ENCODE results near the gene MATR3. TPM values are rescaled to one million over a fixed set of nuclear protein-coding genes. Genes with fewer than 3 reads are reported as not detected.

The MATR3 gene
- polyA plus RNA-seq, 1 donor (not counting 4 experiments of a cell fraction or from before 2014, with no cell fraction given) = 122 TPM

DNA sequence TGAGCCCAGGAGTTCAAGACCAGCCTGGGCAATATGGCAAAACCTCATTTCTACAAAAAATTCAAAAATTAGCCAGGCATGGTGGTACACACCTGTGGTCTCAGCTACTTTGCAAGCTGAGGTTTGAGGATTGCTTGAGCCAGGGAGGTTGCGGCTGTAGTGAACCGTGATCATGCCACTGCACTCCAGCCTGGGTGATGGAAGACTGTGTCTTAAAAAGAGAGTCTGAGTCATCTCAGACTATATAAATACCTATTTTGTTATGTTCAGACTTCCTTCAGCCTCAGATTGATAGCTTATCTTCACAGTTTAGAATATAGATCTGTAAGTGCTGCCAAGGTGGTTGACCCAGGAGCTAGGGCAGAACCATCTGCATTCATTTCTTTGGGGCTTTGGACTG lies 46.5 kb downstream of the MATR3 start:
- no peak for FAIRE-seq
- H3K9me3 ChIP-seq (ENCODE audit: control insufficient read depth, low read depth, low read length) = no peaks in the 10 kb centered on the region

DNA sequence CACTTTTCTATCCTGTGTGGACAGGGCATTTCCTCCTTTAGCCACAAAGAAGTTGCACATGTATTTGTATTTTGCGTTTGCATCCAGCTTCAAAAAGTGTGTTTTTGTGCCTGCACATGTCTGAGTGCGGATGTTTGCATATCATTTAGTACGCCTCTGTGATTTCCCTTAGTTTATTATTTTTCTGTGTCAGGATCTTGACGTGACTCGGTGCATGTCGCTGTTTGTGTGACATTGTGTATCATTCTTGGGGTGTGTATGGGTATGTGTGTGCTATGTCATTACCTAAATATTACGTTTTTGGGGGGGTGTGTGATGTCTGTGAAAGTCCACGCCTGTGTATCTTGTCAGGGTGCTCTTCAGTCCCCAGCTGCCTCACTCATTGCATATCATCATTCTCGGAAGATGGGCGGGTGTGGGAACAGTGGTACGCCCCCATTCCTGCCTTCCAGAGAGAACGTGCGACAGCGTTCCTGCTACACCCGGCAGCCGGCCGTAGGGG lies 47.7 kb downstream of the MATR3 start:
- dilution Hi-C loops (cut with MboI; ENCODE audit: extremely low pct_ligation_motif_present, low sequenced_read_pairs) = no loop called here
- Histone ChIP-seq H2AFZ (ENCODE audit: control insufficient read depth, low read length) (peak overlapping the region; percentile 82), H3K27ac (ENCODE audit: control insufficient read depth, insufficient read depth, low read length) (peak overlapping the region; percentile 6), H3K36me3 (ENCODE audit: control insufficient read depth in 2 of 2, extremely low read depth in 1 of 2, insufficient read depth in 2 of 2, low read length in 2 of 2) (no peaks in the 10 kb centered on the region), H3K4me1 (ENCODE audit: control insufficient read depth, extremely low read depth, insufficient read depth, low read length) (peaks cover 13% of the 10 kb centered on the region), H3K9me1 (ENCODE audit: control insufficient read depth, extremely low read depth, insufficient read depth, low read length) (no peaks in the 10 kb centered on the region), H3K27me3 (ENCODE audit: control insufficient read depth, extremely low read depth, insufficient read depth, low read length) (no peaks in the 10 kb centered on the region), H3K79me2 (ENCODE audit: control insufficient read depth, insufficient read depth, low read length) (peaks cover 45% of the 10 kb centered on the region), H4K20me1 (ENCODE audit: control insufficient read depth, extremely low read depth, insufficient read depth, low read length) (peaks cover 9% of the 10 kb centered on the region), H3K4me3 (ENCODE audit: control insufficient read depth in 2 of 3, extremely low read depth in 1 of 3, insufficient read depth in 2 of 3, low read depth in 1 of 3, low read length in 3 of 3) (peak overlapping the region; percentile 73 to 95 (median 86)), H3K9me3 (ENCODE audit: control insufficient read depth, low read depth, low read length) (no peaks in the 10 kb centered on the region), H3K4me2 (ENCODE audit: control insufficient read depth, extremely low read depth, insufficient read depth, low read depth, low read length) (peak overlapping the region; percentile 96), H3K9ac (ENCODE audit: control insufficient read depth, extremely low read depth, insufficient read depth, low read length) (peak overlapping the region; percentile 89)
- DNase-seq (ENCODE audit: low read depth, low spot score) (no peak), FAIRE-seq (peak; percentile 32)
- TF ChIP-seq, protein P1, sequence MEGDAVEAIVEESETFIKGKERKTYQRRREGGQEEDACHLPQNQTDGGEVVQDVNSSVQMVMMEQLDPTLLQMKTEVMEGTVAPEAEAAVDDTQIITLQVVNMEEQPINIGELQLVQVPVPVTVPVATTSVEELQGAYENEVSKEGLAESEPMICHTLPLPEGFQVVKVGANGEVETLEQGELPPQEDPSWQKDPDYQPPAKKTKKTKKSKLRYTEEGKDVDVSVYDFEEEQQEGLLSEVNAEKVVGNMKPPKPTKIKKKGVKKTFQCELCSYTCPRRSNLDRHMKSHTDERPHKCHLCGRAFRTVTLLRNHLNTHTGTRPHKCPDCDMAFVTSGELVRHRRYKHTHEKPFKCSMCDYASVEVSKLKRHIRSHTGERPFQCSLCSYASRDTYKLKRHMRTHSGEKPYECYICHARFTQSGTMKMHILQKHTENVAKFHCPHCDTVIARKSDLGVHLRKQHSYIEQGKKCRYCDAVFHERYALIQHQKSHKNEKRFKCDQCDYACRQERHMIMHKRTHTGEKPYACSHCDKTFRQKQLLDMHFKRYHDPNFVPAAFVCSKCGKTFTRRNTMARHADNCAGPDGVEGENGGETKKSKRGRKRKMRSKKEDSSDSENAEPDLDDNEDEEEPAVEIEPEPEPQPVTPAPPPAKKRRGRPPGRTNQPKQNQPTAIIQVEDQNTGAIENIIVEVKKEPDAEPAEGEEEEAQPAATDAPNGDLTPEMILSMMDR (optimal IDR thresholded peaks at IDR 0.05 in 1 of 3, IDR thresholded peaks at IDR 0.05 in 1 of 3, conservative IDR thresholded peaks at IDR 0.05 in 1 of 3; ENCODE audit: extremely low read depth in 1 of 3, insufficient read depth in 2 of 3, low read length in 3 of 3) = no peak
- TF ChIP-seq EZH2 (IDR thresholded peaks at IDR 0.05; ENCODE audit: low read length) = no peak

More for the DNA sequence above, 46.5 kb downstream of the MATR3 start:
- no peaks in the 10 kb centered on the region for H3K27me3 ChIP-seq (ENCODE audit: control insufficient read depth, extremely low read depth, insufficient read depth, low read length)
- H3K9me1 ChIP-seq (ENCODE audit: control insufficient read depth, extremely low read depth, insufficient read depth, low read length) = no peaks in the 10 kb centered on the region
- peaks cover 9% of the 10 kb centered on the region for H4K20me1 ChIP-seq (ENCODE audit: control insufficient read depth, extremely low read depth, insufficient read depth, low read length)
- peaks cover 34% of the 10 kb centered on the region for H3K79me2 ChIP-seq (ENCODE audit: control insufficient read depth, insufficient read depth, low read length)
- no peak overlapping the region for H3K27ac ChIP-seq (ENCODE audit: control insufficient read depth, insufficient read depth, low read length)
- DNase-seq (ENCODE audit: low read depth, low spot score) = no peak
- no peak overlapping the region for H3K4me3 ChIP-seq (ENCODE audit: control insufficient read depth in 2 of 3, extremely low read depth in 1 of 3, insufficient read depth in 2 of 3, low read depth in 1 of 3, low read length in 3 of 3)
- no peaks in the 10 kb centered on the region for H3K36me3 ChIP-seq (ENCODE audit: control insufficient read depth in 2 of 2, extremely low read depth in 1 of 2, insufficient read depth in 2 of 2, low read length in 2 of 2)
- no peak overlapping the region for H3K4me2 ChIP-seq (ENCODE audit: control insufficient read depth, extremely low read depth, insufficient read depth, low read depth, low read length)
- dilution Hi-C loops (cut with MboI; ENCODE audit: extremely low pct_ligation_motif_present, low sequenced_read_pairs) = no loop called here
- no peak overlapping the region for H2AFZ ChIP-seq (ENCODE audit: control insufficient read depth, low read length)
- H3K4me1 ChIP-seq (ENCODE audit: control insufficient read depth, extremely low read depth, insufficient read depth, low read length) = peaks cover 13% of the 10 kb centered on the region
- H3K9ac ChIP-seq (ENCODE audit: control insufficient read depth, extremely low read depth, insufficient read depth, low read length) = no peak overlapping the region
- TF ChIP-seq EZH2 (IDR thresholded peaks at IDR 0.05; ENCODE audit: low read length) = no peak
- TF ChIP-seq, protein P1 (optimal IDR thresholded peaks at IDR 0.05 in 1 of 3, IDR thresholded peaks at IDR 0.05 in 1 of 3, conservative IDR thresholded peaks at IDR 0.05 in 1 of 3; ENCODE audit: extremely low read depth in 1 of 3, insufficient read depth in 2 of 3, low read length in 3 of 3) = no peak
